ENCODE data around the gene ACAP2.
A peak's percentile ranks its signal among the peaks of the same experiment; 100 is the strongest.

Gene ACAP2

DNA sequence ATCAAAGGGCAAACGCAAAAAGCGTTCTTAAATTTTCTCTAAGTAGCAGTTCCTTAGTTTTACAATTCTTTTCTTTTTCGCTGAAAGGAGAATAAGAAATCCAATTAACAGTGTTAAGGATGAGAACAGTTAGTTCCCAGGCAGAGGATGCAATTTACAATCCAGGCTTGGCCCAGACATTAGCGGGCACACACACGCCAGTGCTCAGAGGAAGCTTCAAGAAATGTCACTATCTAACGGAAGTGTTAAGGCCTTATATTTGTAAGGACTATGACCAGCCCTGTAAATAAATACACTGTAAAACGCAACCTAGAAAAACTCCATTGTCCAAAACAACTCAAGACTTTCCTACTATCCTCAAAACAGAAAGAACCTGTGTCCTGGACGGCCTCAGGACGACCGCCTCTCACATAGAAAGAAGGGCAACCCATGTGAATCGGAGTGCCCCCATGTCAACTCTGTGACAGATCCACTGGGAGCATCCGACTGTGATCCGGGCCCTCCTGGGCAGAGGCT is 1.3 kb downstream of the ACAP2 start:
- Histone ChIP-seq H3K27ac (peak overlapping the region; percentile 71), H3K4me3 (ENCODE audit: low read depth, low read length) (peak overlapping the region; percentile 90), H3K27me3 (replicated peaks) (no peaks in the 10 kb centered on the region), H3K36me3 (replicated peaks) (no peaks in the 10 kb centered on the region)
- no peak for DNase-seq
- in situ Hi-C loops (cut with HindIII; ENCODE audit: low pct_ligation_motif_present, low sequenced_read_pairs), result no loop called here
- TF ChIP-seq CTCF (IDR thresholded peaks at IDR 0.05; ENCODE audit: low read depth, low read length, missing control alignments), result no peak

DNA sequence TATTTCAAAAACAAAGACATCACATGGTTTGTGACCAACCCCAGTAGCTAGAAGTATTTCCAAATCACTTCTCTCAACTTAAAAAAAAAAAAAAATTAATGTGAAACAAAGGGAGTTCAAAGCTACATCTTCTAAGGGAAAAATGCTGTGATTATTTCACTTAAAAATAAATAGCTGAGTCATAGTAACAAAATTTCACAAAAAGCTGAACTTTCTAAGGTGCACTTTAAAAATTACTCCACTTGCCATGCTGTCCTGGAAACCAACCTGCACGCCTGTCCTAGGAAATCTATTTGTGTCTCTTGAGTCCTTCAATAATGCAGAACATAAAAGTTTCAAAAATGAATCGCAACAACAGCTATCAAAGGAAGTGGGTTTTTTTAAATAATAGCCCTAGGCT is 1.8 kb downstream of the ACAP2 start:
- no peak for DNase-seq
- Histone ChIP-seq H3K4me3 (ENCODE audit: low read depth, low read length) (peak overlapping the region; percentile 90), H3K36me3 (replicated peaks) (no peaks in the 10 kb centered on the region), H3K27ac (peak overlapping the region; percentile 71), H3K27me3 (replicated peaks) (no peaks in the 10 kb centered on the region)
- in situ Hi-C loops (cut with HindIII; ENCODE audit: low pct_ligation_motif_present, low sequenced_read_pairs), result no loop called here
- TF ChIP-seq CTCF (IDR thresholded peaks at IDR 0.05; ENCODE audit: low read depth, low read length, missing control alignments), result no peak

GRCh38 chr3:195440379-195440778 is 2.4 kb downstream of the ACAP2 start:
- H3K27ac ChIP-seq, result no peak overlapping the region
- no peaks in the 10 kb centered on the region for H3K27me3 ChIP-seq (replicated peaks)
- no peak for TF ChIP-seq CTCF (IDR thresholded peaks at IDR 0.05; ENCODE audit: low read depth, low read length, missing control alignments)
- in situ Hi-C loops (cut with HindIII; ENCODE audit: low pct_ligation_motif_present, low sequenced_read_pairs), result no loop called here
- no peak for DNase-seq
- no peaks in the 10 kb centered on the region for H3K36me3 ChIP-seq (replicated peaks)
- no peak overlapping the region for H3K4me3 ChIP-seq (ENCODE audit: low read depth, low read length)

DNA sequence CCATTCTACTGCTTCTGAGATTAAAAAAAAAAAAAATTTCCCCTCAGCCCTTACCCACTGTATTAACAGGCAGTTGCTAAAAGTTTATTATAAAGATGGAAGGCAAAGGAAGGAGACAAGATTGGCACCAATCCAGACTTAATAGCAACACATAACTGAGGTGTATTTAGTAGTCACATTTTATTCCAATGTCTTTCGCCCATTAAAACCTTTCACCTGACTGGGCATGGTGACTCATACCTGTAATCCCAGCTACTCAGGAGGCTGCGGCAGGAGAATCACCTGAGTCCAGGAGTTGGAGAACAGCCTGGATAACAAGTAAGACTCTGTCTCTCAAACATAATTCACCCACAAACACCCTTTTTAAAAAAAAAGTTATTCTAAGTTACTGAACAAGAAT is 4.4 kb downstream of the ACAP2 start:
- in situ Hi-C loops (cut with HindIII; ENCODE audit: low pct_ligation_motif_present, low sequenced_read_pairs), result no loop called here

GRCh38 chr3:195425849-195426248 is 17.0 kb downstream of the ACAP2 start:
- in situ Hi-C loops (cut with HindIII; ENCODE audit: low pct_ligation_motif_present, low sequenced_read_pairs), result no loop called here
- H3K27ac ChIP-seq, result no peak overlapping the region
- DNase-seq, result no peak

More for the DNA sequence above, 4.4 kb downstream of the ACAP2 start:
- Histone ChIP-seq H3K4me3 (ENCODE audit: low read depth, low read length) (no peak overlapping the region), H3K36me3 (replicated peaks) (no peaks in the 10 kb centered on the region), H3K27ac (no peak overlapping the region), H3K27me3 (replicated peaks) (no peaks in the 10 kb centered on the region)
- no peak for TF ChIP-seq CTCF (IDR thresholded peaks at IDR 0.05; ENCODE audit: low read depth, low read length, missing control alignments)
- no peak for DNase-seq

More at GRCh38 chr3:195425849-195426248, 17.0 kb downstream of the ACAP2 start:
- H3K4me3 ChIP-seq (ENCODE audit: low read depth, low read length), result no peak overlapping the region
- H3K27me3 ChIP-seq (replicated peaks), result no peaks in the 10 kb centered on the region
- TF ChIP-seq CTCF (IDR thresholded peaks at IDR 0.05; ENCODE audit: low read depth, low read length, missing control alignments), result no peak
- H3K36me3 ChIP-seq (replicated peaks), result no peaks in the 10 kb centered on the region
